ENCODE results near the gene UBXN2A.

- TF ChIP-seq CTCF (IDR thresholded peaks at IDR 0.05) (no peak), POLR2A (IDR thresholded peaks at IDR 0.05) (no peak)
These were observed 13.4 kb downstream of the UBXN2A start for GRCh38 chr2:23953625-23954024.
